SIG-M5 treated with dmso at 0.1 percent for 504 hours (cell line): ENCODE results near the gene VPS13D.
"Not testable (repeated sequence)": the region's sequence is repeated elsewhere in the genome, so short reads cannot be mapped to it uniquely, and the experiment has no call there.

ENCODE experiments used
- DNase-seq: peaks from one replicate; lab custom pipeline; 2025; ENCODE audit not compliant: unreplicated experiment; lab: John Stamatoyannopoulos, UW

VPS13D gene

GRCh38 chr1:12532405-12533315, 302.8 kb downstream of the VPS13D start:
- DNase-seq: no peak

GRCh38 chr1:12536023-12536639, 306.3 kb downstream of the VPS13D start:
- no peak for DNase-seq

GRCh38 chr1:12537294-12537693, 307.5 kb downstream of the VPS13D start:
- no peak for DNase-seq

- DNase-seq: no peak
These were observed 308.2 kb downstream of the VPS13D start for GRCh38 chr1:12537906-12538461.

GRCh38 chr1:12538536-12538935, 308.7 kb downstream of the VPS13D start:
- DNase-seq: not testable (repeated sequence)

GRCh38 chr1:12539320-12539704, 309.5 kb downstream of the VPS13D start:
- no peak for DNase-seq

GRCh38 chr1:12539705-12540579, 310.1 kb downstream of the VPS13D start:
- no peak for DNase-seq

GRCh38 chr1:12540580-12541273, 310.9 kb downstream of the VPS13D start:
- DNase-seq: no peak

- DNase-seq: no peak
These were observed 311.7 kb downstream of the VPS13D start for GRCh38 chr1:12541274-12542137.

GRCh38 chr1:12542138-12542465, 312.3 kb downstream of the VPS13D start:
- DNase-seq: no peak

- no peak for DNase-seq
These were observed 313.1 kb downstream of the VPS13D start for GRCh38 chr1:12542616-12543592.

GRCh38 chr1:12543740-12544154, 313.9 kb downstream of the VPS13D start:
- no peak for DNase-seq

- no peak for DNase-seq
These were observed 314.5 kb downstream of the VPS13D start for GRCh38 chr1:12544357-12544756.

GRCh38 chr1:12544992-12545391, 315.2 kb downstream of the VPS13D start:
- no peak for DNase-seq

GRCh38 chr1:12546771-12547585, 317.1 kb downstream of the VPS13D start:
- no peak for DNase-seq

GRCh38 chr1:12547586-12548225, 317.9 kb downstream of the VPS13D start:
- DNase-seq: no peak

GRCh38 chr1:12548279-12548972, 318.6 kb downstream of the VPS13D start:
- no peak for DNase-seq
